T-cell (primary cell): ENCODE data around the gene FARSA. TPM values are rescaled to one million over a fixed set of nuclear protein-coding genes. Genes with fewer than 3 reads are reported as not detected.

Experiments used
- ATAC-seq, 4 experiments: fragments of 200-7000 bp in 3 of 4; fragments of 150-1000 bp in 1 of 4; cut with Tn5 transposase; replicated peaks in 1 of 4; 1 replicate in 3 of 4; 2 replicates in 1 of 4; pipeline ENCODE4 v1.10.0; 2021; ENCODE audit warnings: moderate library complexity in 3 of 4, mild to moderate bottlenecking in 2 of 4, moderate number of reproducible peaks in 1 of 4
- CTCF ChIA-PET, 2 donors: fragments of 300-600 bp; sonication (Branson Sonifier 250); formaldehyde crosslinking; loops; one replicate each; lab custom pipeline; 2022; ENCODE audit warnings: antibody characterized with exemption in 2 of 2; lab: Charles Lee
- POLR2A ChIA-PET, 2 donors: fragments of 300-600 bp; sonication (Branson Sonifier 250); formaldehyde crosslinking; loops; one replicate each; lab custom pipeline; 2022; ENCODE audit warnings: antibody characterized with exemption in 2 of 2; lab: Charles Lee
- DNase-seq, 35 experiments: peaks; one replicate each; pipeline versions ENCODE4 v3.0.0 to v3.0.0-alpha.2; 2013 to 2023
- H3K27ac ChIP-seq: one replicate; pipeline ENCODE4 v1.5.1; 2013; ENCODE audit warnings: low read length
- H3K27me3 ChIP-seq, 2 experiments: replicated peaks in 1 of 2; 1 replicate in 1 of 2; 2 replicates in 1 of 2; pipeline versions ENCODE4 v1.6.1 to v1.7.0; 2013; ENCODE audit warnings: low read length in 1 of 2, mixed read lengths in 1 of 2; ENCODE audit not compliant: control insufficient read depth in 2 of 2, insufficient read depth in 2 of 2; ENCODE audit errors: extremely low read depth in 1 of 2
- H3K36me3 ChIP-seq, 2 donors: 1 replicate in 1 of 2; 2 replicates in 1 of 2; pipeline versions ENCODE4 v1.6.1 to v1.7.0; 2013; ENCODE audit warnings: low read length in 1 of 2; ENCODE audit not compliant: control insufficient read depth in 2 of 2, insufficient read depth in 1 of 2; ENCODE audit errors: extremely low read depth in 1 of 2
- H3K4me1 ChIP-seq, 2 experiments: 1 replicate in 1 of 2; 2 replicates in 1 of 2; pipeline versions ENCODE4 v1.6.1 to v1.7.0; 2013; ENCODE audit warnings: low read length in 2 of 2, mixed read lengths in 1 of 2; ENCODE audit not compliant: insufficient read depth in 2 of 2, control insufficient read depth in 1 of 2; ENCODE audit errors: extremely low read depth in 1 of 2
- H3K4me3 ChIP-seq, 2 donors: 1 replicate in 1 of 2; 2 replicates in 1 of 2; pipeline versions ENCODE4 v1.5.1 to v1.7.0; 2013; ENCODE audit warnings: mild to moderate bottlenecking in 2 of 2, low read length in 1 of 2, moderate library complexity in 1 of 2; ENCODE audit not compliant: control insufficient read depth in 1 of 2; ENCODE audit errors: extremely low read depth in 1 of 2
- H3K9me3 ChIP-seq: 2 replicates; pipeline ENCODE4 v1.7.0; 2013
- H3K27ac Mint-ChIP-seq, 2 donors: one replicate each; pipeline ENCODE4 v1.8.0; 2020 to 2021; ENCODE audit warnings: mild to moderate bottlenecking in 2 of 2, mixed read lengths in 2 of 2
- H3K27me3 Mint-ChIP-seq, 2 donors: one replicate each; pipeline ENCODE4 v1.8.0; 2021 to 2022; ENCODE audit warnings: mixed read lengths in 2 of 2
- H3K36me3 Mint-ChIP-seq: one replicate; pipeline ENCODE4 v1.8.0; 2021; ENCODE audit warnings: mixed read lengths
- H3K4me1 Mint-ChIP-seq, 3 donors: one replicate each; pipeline ENCODE4 v1.8.0; 2020 to 2022; ENCODE audit warnings: mixed read lengths in 3 of 3, mild to moderate bottlenecking in 1 of 3
- H3K4me3 Mint-ChIP-seq, 3 donors: one replicate each; pipeline ENCODE4 v1.8.0; 2020 to 2022; ENCODE audit warnings: mild to moderate bottlenecking in 3 of 3, mixed read lengths in 3 of 3, moderate library complexity in 3 of 3
- H3K9me3 Mint-ChIP-seq, 3 donors: one replicate each; pipeline ENCODE4 v1.8.0; 2020 to 2022; ENCODE audit warnings: mixed read lengths in 3 of 3
- WGBS: methylation state at CpG from one replicate; pipeline ENCODE4 v1.1.5; 2013; ENCODE audit warnings: missing lambda C conversion rate; ENCODE audit not compliant: insufficient coverage; 5-methylcytosine and 5-hydroxymethylcytosine counted together
- total RNA-seq, 35 experiments: library from RNA in 6 of 35; stranded (reverse) in 6 of 35; fragments of 120-200 nt in 1 of 35; gene quantifications; one replicate each; pipeline versions ENCODE4 v1.2.1 to v1.2.4 and lab custom pipeline; 2013 to 2026

The FARSA gene
- total RNA-seq, 5 donors from 2014 or later (not counting 1 experiment from before 2014, with no cell fraction given), result 28.3 to 86.2 (median 73.4) TPM

- ATAC-seq (no peak), DNase-seq (no peak)
- Mint-ChIP-seq H3K9me3 (no peaks in the 10 kb centered on the region), H3K27ac (no peak overlapping the region), H3K4me3 (no peak overlapping the region), H3K36me3 (no peaks in the 10 kb centered on the region), H3K27me3 (peaks cover 12 to 14% of the 10 kb centered on the region in 2 donors), H3K4me1 (peaks cover 0 to 7% (median 3%) of the 10 kb centered on the region in 3 donors)
- ChIA-PET CTCF (interaction anchor here in 1 of 2 donors (0.7 kb wide), 1 partner anchor 8 kb away, joined by 3 read pairs; no protein-coding TSS in a partner anchor), POLR2A (no interaction called here)
- H3K4me1 ChIP-seq, result peaks cover 0 to 6% of the 10 kb centered on the region in 2 experiments
- 45% methylated on average over 13 of the region's 19 CpGs for WGBS
- no peaks in the 10 kb centered on the region for H3K36me3 ChIP-seq
- H3K4me3 ChIP-seq, result no peak overlapping the region
- H3K27me3 ChIP-seq, result peaks cover 0 to 38% of the 10 kb centered on the region in 2 experiments
- no peaks in the 10 kb centered on the region for H3K9me3 ChIP-seq
- no peak overlapping the region for H3K27ac ChIP-seq
Observed at GRCh38 chr19:12974301-12975220, 41.0 kb upstream of the FARSA start.

DNA sequence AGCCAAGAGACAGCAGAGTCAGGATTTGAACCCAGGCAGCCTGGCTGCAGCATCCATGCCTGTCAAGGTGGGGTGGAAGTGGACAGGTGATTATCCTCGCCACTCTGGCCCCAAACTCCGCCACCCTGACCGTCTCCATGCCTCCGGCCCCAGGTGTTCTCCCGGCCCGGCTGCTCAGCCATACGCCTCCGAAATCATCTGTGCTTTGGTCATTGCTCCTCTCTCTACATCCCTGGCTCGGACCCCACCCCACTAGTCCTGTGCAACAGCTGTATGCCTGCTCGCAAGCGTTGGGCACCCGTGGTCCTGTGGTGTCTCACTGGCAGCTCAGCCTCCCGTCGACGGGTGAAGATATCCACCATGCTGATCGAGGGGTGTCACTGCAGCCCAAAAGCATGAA lies 39.7 kb upstream of the FARSA start:
- CTCF ChIA-PET, result interaction anchor here in 1 of 2 donors (0.6 kb wide), 1 partner anchor 306 kb away, joined by 3 read pairs; no protein-coding TSS in a partner anchor
- DNase-seq, result no peak
- ATAC-seq, result no peak

DNA sequence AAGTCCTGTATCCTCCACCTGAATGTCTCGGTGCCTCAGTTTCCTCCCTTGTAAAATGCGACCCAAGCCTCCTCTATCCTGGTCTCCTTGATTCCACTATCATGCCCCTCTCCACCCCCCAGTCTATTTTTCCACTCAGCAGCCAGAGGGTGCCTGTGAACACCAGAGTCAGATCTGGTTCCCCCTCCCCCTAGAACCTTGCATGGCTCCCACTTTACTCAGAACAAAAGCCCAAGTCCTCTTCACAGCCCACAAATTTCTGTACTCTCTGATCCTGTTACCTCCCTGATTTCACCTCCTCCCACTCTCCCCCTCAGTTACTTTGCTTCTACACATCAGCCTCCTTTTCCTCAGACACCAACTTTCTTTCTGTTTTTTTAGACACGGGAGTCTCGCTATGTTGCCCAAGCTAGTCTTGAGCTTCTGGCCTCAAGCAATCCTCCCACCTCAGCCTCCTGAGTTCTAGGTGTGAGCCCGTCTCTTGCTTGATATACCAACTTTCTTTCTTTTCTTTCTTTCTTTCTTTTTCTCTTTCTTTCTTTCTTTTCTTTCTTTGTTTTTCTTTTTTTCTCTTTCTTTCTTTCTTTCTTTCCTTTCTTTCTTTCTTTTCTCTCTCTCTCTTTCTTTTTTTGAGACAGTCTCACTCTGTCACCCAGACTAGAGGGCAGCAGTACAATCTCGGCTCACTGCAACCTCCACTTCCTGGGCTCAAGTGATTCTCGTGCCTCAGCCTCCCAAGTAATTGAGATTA lies 36.7 kb upstream of the FARSA start:
- Mint-ChIP-seq H3K4me3 (no peak overlapping the region), H3K27ac (no peak overlapping the region), H3K4me1 (peaks cover 2 to 6% (median 2%) of the 10 kb centered on the region in 3 donors), H3K9me3 (no peaks in the 10 kb centered on the region), H3K36me3 (no peaks in the 10 kb centered on the region), H3K27me3 (no peaks in the 10 kb centered on the region)
- Histone ChIP-seq H3K4me3 (no peak overlapping the region), H3K36me3 (no peaks in the 10 kb centered on the region), H3K27ac (no peak overlapping the region), H3K4me1 (peaks cover 0 to 7% of the 10 kb centered on the region in 2 experiments), H3K27me3 (peaks cover 0 to 15% of the 10 kb centered on the region in 2 experiments), H3K9me3 (no peaks in the 10 kb centered on the region)
- ATAC-seq (no peak), DNase-seq (no peak)
- POLR2A ChIA-PET, result no interaction called here
- 88% methylated on average over 4 of the region's 7 CpGs for WGBS
- CTCF ChIA-PET, result no interaction called here

More for the DNA sequence above, 39.7 kb upstream of the FARSA start:
- no peak overlapping the region for H3K27ac ChIP-seq
- no peaks in the 10 kb centered on the region for H3K9me3 ChIP-seq
- POLR2A ChIA-PET, result no interaction called here
- H3K9me3 Mint-ChIP-seq, result no peaks in the 10 kb centered on the region
- H3K4me3 ChIP-seq, result no peak overlapping the region
- peaks cover 0 to 6% of the 10 kb centered on the region in 2 experiments for H3K4me1 ChIP-seq
- H3K4me1 Mint-ChIP-seq, result peaks cover 0 to 7% (median 3%) of the 10 kb centered on the region in 3 donors
- peaks cover 0 to 36% of the 10 kb centered on the region in 2 experiments for H3K27me3 ChIP-seq
- H3K36me3 Mint-ChIP-seq, result no peaks in the 10 kb centered on the region
- H3K36me3 ChIP-seq, result no peaks in the 10 kb centered on the region
- 85% methylated on average over 15 of the region's 16 CpGs for WGBS
- no peak overlapping the region for H3K27ac Mint-ChIP-seq
- H3K4me3 Mint-ChIP-seq, result no peak overlapping the region
- H3K27me3 Mint-ChIP-seq, result peaks cover 8 to 14% of the 10 kb centered on the region in 2 donors

DNA sequence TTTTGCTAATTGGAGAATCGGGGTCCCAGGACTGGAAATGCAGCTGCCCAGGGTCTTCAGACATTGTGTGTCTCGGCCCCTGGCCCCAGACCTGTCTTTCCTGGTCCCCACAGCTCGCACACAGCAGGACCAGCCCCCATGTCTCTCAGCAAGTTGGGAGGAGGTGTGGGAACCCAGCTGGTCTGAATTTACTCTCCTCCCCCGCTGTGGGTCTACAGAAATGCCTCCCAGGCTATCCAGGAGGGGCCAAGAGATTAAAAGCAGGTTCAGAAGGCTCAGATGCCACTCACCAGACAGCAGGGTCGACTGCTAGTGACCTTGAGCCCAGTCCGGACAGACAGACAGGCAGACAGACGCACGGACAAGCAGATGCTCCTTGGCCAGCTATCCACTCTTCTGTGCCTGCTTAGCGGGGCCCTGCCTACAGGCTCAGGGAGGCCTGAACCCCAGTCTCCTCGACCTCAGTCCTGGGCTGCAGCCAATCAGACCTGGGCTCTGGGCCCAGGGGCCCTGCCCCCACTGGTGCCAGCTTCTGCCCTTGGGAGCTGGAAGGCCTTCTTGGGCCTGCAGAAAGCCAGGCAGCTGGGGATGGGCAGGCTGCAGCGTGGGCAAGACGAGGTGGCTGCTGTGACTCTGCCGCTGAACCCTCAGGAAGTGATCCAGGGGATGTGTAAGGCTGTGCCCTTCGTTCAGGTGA lies 35.9 kb upstream of the FARSA start, which contains the start of gene DAND5:
Gene DAND5, plus strand, starts transcription at position 285 of the 697 bp plus-strand sequence. Its CDS starts 85 bp downstream, at position 370.
- no peak within 1 kb of the TSS for H3K27ac Mint-ChIP-seq
- DNase-seq, result no peak

GRCh38 chr19:12967907-12968306 lies 34.4 kb upstream of the FARSA start:
- POLR2A ChIA-PET, result interaction anchor here (0.5 to 0.6 kb wide), 3 partner anchors 9 to 50 kb away, joined by 3 to 5 read pairs (median 3); partner anchors contain the start of gene RAD23A (in 1 of the 2)
- H3K4me1 Mint-ChIP-seq, result peaks cover 5 to 12% (median 6%) of the 10 kb centered on the region in 3 donors
- no peaks in the 10 kb centered on the region for H3K27me3 Mint-ChIP-seq
- CTCF ChIA-PET, result interaction anchor here (0.6 to 1.8 kb wide), 6 partner anchors 8 to 200 kb away, joined by 3 to 7 read pairs (median 4); partner anchors contain the start of gene FARSA (in 1 of the 2)
- no peak for DNase-seq
- H3K4me1 ChIP-seq, result peaks cover 0 to 11% of the 10 kb centered on the region in 2 experiments
- H3K27me3 ChIP-seq, result no peaks in the 10 kb centered on the region
- no peaks in the 10 kb centered on the region for H3K36me3 ChIP-seq
- H3K36me3 Mint-ChIP-seq, result no peaks in the 10 kb centered on the region
- H3K4me3 Mint-ChIP-seq, result no peak overlapping the region
- H3K9me3 ChIP-seq, result no peaks in the 10 kb centered on the region
- ATAC-seq, result no peak
- H3K4me3 ChIP-seq, result no peak overlapping the region
- H3K27ac Mint-ChIP-seq, result no peak overlapping the region
- H3K27ac ChIP-seq, result no peak overlapping the region
- H3K9me3 Mint-ChIP-seq, result no peaks in the 10 kb centered on the region
- WGBS, result 94% methylated on average over 4 of the region's 5 CpGs

More for the DNA sequence above, 35.9 kb upstream of the FARSA start, which contains the start of gene DAND5:
- Histone ChIP-seq H3K9me3 (no peaks in the 10 kb centered on the region), H3K27ac (no peak within 1 kb of the TSS), H3K36me3 (no peaks in the 10 kb centered on the region), H3K4me1 (peaks cover 0 to 11% of the 10 kb centered on the region in 2 experiments), H3K4me3 (no peak within 1 kb of the TSS), H3K27me3 (peaks cover 0 to 7% of the 10 kb centered on the region in 2 experiments)
- Mint-ChIP-seq H3K4me3 (no peak within 1 kb of the TSS), H3K4me1 (peaks cover 5 to 12% (median 6%) of the 10 kb centered on the region in 3 donors), H3K36me3 (no peaks in the 10 kb centered on the region), H3K27me3 (no peaks in the 10 kb centered on the region), H3K9me3 (no peaks in the 10 kb centered on the region)
- CTCF ChIA-PET, result no interaction called here
- 63% methylated on average over 11 of the region's 14 CpGs for WGBS
- POLR2A ChIA-PET, result no interaction called here
- ATAC-seq, result no peak
